ENCODE measurements around the gene MEIS2. TPM values are rescaled to one million over a fixed set of nuclear protein-coding genes. Genes with fewer than 3 reads are reported as not detected.

Gene MEIS2
- total and polyA plus RNA-seq, 2 donors (not counting 3 experiments of a cell fraction or from before 2014, with no cell fraction given): 22.5 to 26.2 TPM

DNA sequence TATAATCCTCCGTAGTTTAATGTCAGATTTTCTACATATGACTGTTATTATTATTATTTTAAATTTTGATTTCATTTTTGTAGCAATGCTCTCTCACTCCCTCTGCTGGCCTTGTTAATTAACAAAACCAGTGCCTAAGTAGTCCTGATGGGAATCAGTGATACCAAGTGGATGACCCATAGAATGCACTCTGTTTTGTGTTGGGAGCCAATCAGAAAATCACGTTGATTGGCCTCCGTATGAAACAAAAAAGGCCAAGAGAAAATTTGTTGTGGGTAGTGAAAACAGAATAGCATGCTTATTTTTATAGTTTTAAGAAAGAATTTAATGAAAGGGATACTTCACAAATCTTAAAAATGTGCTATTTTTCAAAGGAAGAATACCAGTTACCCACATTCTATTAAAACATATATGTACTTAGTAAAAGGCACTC lies 34.4 kb upstream of the MEIS2 start:
- TF ChIP-seq GATA2 (IDR thresholded peaks at IDR 0.05; ENCODE audit: insufficient read depth, insufficient read length, low read depth, low read length) (peak; percentile 26), POLR2AphosphoS5 (IDR thresholded peaks at IDR 0.05; ENCODE audit: insufficient read depth, low read depth, low read length) (no peak), JUN (IDR thresholded peaks at IDR 0.05; ENCODE audit: borderline replicate concordance, insufficient read depth, insufficient read length, low read depth) (no peak), FOS (IDR thresholded peaks at IDR 0.05; ENCODE audit: borderline replicate concordance, insufficient read depth, low read length) (no peak), POLR2A (IDR thresholded peaks at IDR 0.05; ENCODE audit: low read depth, low read length) (no peak)
- TF ChIP-seq, protein P1, sequence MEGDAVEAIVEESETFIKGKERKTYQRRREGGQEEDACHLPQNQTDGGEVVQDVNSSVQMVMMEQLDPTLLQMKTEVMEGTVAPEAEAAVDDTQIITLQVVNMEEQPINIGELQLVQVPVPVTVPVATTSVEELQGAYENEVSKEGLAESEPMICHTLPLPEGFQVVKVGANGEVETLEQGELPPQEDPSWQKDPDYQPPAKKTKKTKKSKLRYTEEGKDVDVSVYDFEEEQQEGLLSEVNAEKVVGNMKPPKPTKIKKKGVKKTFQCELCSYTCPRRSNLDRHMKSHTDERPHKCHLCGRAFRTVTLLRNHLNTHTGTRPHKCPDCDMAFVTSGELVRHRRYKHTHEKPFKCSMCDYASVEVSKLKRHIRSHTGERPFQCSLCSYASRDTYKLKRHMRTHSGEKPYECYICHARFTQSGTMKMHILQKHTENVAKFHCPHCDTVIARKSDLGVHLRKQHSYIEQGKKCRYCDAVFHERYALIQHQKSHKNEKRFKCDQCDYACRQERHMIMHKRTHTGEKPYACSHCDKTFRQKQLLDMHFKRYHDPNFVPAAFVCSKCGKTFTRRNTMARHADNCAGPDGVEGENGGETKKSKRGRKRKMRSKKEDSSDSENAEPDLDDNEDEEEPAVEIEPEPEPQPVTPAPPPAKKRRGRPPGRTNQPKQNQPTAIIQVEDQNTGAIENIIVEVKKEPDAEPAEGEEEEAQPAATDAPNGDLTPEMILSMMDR (IDR thresholded peaks at IDR 0.05; ENCODE audit: extremely low read depth in 1 of 2, insufficient read depth in 1 of 2, low read depth in 1 of 2, low read length in 2 of 2): peak; percentile 42 to 54
- ChIA-PET POLR2A (no interaction called here), CTCF (interaction anchor here (0.6 to 4.9 kb wide), 27 partner anchors 9 to 1849 kb away, joined by 3 to 77 read pairs (median 5); no protein-coding TSS in a partner anchor)
- dilution Hi-C loops (cut with MboI; ENCODE audit: extremely low pct_ligation_motif_present, low sequenced_read_pairs) (no loop called here), intact Hi-C loops (cut with micrococcal nuclease) (loop anchor here (1.0 to 10.0 kb wide), 6 partner anchors 251 to 1850 kb away; no protein-coding TSS in a partner anchor)
- Histone ChIP-seq H2AFZ (ENCODE audit: low read depth, low read length) (no peak overlapping the region), H3K27ac (ENCODE audit: insufficient read depth, low read depth, low read length) (no peak overlapping the region), H3K4me3 (replicated peaks in 1 of 3; ENCODE audit: insufficient read depth in 1 of 3, low read depth in 1 of 3, low read length in 3 of 3) (no peak overlapping the region), H3K9ac (replicated peaks; ENCODE audit: extremely low read depth, insufficient read depth, low read length) (no peak overlapping the region), H3K79me2 (ENCODE audit: control insufficient read depth, insufficient read depth, low read length) (no peaks in the 10 kb centered on the region), H3K4me1 (ENCODE audit: control insufficient read depth, extremely low read depth, insufficient read depth, low read length) (no peaks in the 10 kb centered on the region), H3K9me3 (replicated peaks; ENCODE audit: control insufficient read depth, insufficient read depth, low read length) (no peaks in the 10 kb centered on the region), H4K20me1 (replicated peaks; ENCODE audit: control insufficient read depth, extremely low read depth, insufficient read depth, low read length) (no peaks in the 10 kb centered on the region), H3K36me3 (ENCODE audit: control insufficient read depth in 2 of 2, extremely low read depth in 1 of 2, insufficient read depth in 2 of 2, low read length in 2 of 2) (no peaks in the 10 kb centered on the region), H3K9me1 (replicated peaks; ENCODE audit: control insufficient read depth, extremely low read depth, insufficient read depth, low read length) (no peaks in the 10 kb centered on the region), H3K4me2 (ENCODE audit: insufficient read depth, low read length) (no peak overlapping the region), H3K27me3 (ENCODE audit: control insufficient read depth in 2 of 2, insufficient read depth in 2 of 2, low read length in 2 of 2) (peaks cover 18 to 33% of the 10 kb centered on the region in 2 experiments)
- no TSS peak for BruUV-seq (replicated peaks)
- DNase-seq (ENCODE audit: low read depth, low spot score) (peak; percentile 53), FAIRE-seq (peak; percentile 68)
